DMS53 treated with DMSO at 0.1 percent for 48 hours (cell line): ENCODE results near the gene ARFIP2.
A peak's percentile ranks its signal among the peaks of the same experiment; 100 is the strongest.

Experiments
- DNase-seq: peaks from one replicate; lab custom pipeline; 2025; ENCODE audit not compliant: unreplicated experiment; lab: John Stamatoyannopoulos, UW

Gene ARFIP2

DNA sequence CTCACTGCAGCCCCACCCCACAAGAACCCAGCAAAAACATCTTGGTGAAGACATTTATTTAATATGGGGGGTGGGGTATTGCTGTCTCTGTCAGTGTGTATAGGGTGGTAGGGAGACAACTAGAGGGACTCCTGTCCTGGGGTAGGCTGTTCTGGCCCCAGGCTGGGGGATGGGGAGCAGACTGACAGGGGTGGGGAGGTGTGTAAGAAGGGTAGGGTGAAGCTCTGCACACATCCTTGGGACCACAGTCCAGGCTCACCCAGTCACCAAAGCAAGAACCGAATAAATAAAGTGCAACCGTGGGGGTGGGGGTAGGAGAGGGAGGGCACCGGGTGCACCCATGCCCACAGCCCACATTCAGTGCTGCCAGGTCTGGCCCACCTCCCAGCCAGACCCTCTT is 32.6 kb downstream of the ARFIP2 start:
- DNase-seq: no peak

- peak; percentile 25 for DNase-seq
Measured at GRCh38 chr11:6443269-6444003, 37.7 kb downstream of the ARFIP2 start.

- DNase-seq: no peak
Measured at GRCh38 chr11:6442441-6442840, 38.7 kb downstream of the ARFIP2 start.

DNA sequence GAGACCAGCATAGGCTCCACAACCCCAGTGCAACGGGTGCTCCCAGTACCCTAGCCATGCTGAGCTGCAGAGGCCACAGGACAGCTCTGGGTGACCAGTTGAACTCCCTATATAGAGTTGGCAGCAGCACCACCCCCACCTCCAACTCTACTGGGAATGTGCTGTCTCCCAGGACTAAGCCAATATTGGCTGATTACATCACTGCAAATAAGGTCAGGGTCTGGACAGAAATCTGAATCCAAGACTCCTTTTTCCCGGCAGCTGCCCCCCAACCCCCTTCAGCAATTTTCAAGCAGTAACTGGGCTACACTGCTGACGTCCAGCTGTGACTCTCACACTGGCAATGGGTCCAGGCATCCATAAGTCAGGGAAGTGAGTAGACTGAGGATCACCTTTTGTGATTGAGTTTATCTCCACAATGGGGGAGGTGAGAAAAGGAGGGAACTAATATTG is 40.2 kb downstream of the ARFIP2 start, which contains the start of gene HPX:
HPX (minus strand) TSS at position 82 of the 453 bp plus-strand sequence; CDS start at position 58, 24 bp downstream.
- DNase-seq: no peak

- DNase-seq: peak; percentile 70
Measured at GRCh38 chr11:6438979-6439571, 42.1 kb downstream of the ARFIP2 start.

GRCh38 chr11:6437993-6438392 is 43.1 kb downstream of the ARFIP2 start:
- no peak for DNase-seq

DNA sequence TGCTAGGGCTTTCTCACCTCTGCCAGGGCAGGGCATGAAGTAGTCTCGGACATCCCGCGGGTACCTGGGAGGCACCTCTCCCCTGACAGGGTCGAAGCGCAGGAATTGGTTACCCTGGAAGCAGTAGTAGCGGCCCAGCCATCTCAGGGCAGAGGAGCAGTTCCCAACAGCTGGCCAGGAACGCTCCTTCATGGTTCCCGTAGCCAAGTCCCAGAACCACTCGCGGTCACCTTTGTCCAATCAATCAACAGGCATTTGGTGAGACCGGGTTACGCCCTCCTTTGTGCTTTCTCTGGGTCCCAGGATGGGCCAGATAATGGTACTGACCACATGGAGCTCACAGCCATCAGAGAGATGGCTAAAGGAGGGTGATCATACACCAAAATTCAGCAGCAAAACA is 43.7 kb downstream of the ARFIP2 start:
- DNase-seq: no peak

DNA sequence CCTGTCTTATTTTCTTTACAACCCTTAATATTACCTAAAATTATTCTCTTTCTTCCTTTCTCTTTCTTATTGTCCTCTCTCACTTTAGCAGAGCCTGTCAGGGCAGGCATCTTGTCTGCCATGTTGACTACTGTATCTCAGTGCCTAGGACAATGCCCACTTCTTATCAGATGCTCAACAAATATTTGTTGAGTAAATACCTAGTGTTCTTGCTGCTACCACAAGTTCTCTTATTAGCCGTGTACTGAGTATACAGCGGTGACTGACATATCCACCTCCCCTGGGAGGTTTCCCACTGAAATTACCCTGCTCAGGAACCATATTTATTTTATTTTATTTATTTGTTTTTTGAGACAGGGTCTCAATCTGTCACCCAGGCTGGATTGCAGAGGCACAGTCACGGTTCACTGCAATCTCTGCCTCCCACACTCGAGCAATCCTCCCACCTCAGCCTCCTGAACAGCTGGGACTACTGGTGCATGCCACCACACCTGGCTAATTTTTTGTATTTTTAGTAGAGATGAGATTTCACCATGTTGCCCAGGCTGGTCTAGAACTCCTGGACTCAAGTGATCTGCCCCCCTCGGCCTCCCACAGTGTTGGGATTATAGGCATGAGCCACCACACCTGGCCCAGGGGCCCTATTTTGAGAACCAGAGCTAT is 47.0 kb downstream of the ARFIP2 start:
- peak; percentile 63 for DNase-seq

DNA sequence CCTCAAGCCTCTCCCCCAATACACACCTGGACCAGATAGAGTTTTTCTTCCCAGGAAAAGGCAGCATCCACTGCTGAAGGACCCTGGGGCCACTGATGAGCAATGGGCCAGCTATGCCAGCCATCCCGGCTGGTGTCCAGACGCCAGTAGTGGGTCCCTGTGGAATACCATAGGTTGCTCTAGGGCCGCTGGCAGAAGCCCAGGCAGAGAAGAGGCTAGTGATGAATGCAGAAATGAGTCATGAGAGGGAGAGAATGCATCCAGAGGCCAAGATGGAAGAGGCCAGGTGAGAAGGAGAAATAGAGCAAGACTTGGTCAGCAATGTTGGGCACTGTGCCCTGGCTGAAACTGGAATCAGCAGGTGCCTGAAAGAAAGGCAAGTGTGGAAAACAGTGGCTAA is 49.3 kb downstream of the ARFIP2 start:
- DNase-seq: no peak

DNA sequence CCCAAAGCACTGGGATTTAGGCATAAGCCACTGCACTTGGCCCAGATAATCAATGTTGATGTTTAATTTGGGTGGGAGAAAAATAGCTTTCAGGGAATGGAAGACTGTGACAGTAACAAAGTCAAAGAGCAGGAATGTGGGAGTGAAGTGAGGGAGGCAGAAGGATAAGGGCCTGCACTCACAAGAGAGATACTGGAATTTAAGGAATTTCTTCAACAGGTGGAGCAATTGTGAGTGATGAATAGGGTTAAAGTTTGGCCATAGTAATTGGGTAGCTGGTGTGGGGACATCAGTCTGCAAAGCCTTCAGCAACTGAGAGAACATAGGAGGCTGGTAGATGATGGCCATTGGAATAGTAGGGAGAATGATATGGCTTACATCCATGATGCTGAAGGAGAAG is 53.6 kb downstream of the ARFIP2 start:
- DNase-seq: no peak
